ENCODE data around the gene SLC38A4.
"Not testable (repeated sequence)": the region's sequence is repeated elsewhere in the genome, so short reads cannot be mapped to it uniquely, and the experiment has no call there.

Gene SLC38A4

GRCh38 chr12:46778415-46778814 is 47.4 kb downstream of the SLC38A4 start:
- no peak for DNase-seq

DNA sequence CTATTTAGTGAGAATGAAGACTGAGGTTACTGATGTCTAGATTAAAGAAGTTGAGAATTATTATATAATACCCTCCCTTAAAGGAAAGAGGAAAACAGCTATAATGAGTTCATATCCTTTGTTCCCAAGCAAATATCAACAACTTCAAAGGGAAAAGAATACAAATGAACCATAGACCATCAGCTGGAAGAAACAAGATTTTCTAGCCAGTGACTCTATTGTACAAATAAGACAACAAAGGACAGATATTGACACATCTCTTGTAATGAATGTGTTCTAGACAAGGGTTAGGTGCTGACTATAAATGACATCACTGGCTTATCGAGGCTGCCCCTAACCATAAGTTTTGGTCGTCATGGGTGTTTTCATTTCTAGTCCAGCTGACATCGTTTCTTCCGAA is 48.2 kb downstream of the SLC38A4 start:
- no peak for DNase-seq

GRCh38 chr12:46775796-46776195 is 50.0 kb downstream of the SLC38A4 start:
- no peak for DNase-seq

DNA sequence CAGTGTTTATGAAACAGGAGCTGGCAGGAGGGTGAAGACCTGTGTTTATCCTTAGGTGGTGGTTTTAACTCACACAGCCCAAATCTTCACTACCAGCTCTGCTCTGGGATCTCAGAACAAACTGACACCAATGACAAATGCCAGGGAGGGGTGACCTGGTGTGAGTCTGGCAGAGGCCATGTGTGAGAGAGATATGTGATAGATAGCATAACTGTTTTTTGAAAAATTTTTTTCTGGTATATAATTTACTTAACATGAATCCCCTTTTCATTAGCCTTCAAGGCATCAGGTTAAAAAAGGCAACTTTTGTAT is 51.5 kb downstream of the SLC38A4 start:
- DNase-seq: no peak

GRCh38 chr12:46773586-46774321 is 52.0 kb downstream of the SLC38A4 start:
- no peak for DNase-seq

DNA sequence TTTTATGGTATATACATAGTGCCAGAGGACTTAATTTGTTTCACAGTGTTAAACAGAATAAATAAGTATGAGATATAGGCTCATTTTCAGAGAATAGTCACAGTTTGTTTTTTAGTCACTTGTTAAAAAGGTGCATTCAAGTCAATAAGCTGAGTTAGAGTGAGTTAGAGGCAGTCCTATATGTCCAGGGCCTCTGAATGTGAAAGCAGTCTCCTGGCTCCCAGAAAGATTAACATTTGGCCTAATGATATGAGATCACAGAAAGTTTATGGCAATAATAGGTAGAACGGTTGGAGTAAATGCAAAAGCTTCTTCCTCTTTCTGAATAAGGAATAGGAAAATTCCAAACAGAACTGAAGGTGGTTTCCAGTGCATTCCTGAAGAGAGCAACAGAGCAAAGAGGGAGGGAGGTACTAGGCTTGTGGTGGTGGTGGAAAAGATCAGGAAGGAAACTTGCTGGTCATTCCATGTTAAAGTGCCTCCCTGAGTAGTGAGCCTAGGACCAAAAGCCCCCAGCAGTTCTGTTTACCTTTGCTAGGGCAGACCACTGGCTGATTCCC is 54.4 kb downstream of the SLC38A4 start:
- DNase-seq: no peak

DNA sequence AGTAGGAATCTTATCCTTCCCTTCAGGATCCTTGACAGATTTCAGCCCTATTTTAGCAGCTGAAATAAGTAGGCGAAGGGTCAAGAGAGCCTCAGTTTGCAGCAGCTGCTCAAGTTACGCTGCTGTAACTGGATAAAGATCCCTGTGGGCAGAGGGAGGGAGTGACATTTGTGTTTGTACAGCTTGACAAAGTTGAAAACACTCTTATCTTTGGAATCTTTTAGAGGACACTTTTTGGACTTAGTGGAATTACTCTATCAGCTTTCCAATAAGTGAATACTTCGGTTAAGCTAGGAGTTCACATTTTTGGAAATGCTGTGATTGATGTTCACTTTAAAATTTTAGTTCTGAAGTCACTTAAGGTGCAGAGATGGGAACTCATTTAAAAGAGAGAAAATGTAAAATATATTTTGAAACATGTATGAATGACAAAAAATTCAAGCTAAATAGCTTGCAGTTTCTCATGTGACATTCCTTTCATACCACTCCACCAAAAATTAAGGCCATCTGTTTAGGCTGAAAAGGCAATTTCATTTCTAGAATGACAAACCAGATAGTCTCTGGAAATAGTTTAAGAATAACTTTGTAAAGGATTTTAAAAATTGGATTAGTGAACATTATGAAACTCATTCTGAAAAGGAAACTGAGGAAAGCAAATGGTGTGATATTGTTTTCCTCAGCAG is 55.2 kb downstream of the SLC38A4 start:
- no peak for DNase-seq

DNA sequence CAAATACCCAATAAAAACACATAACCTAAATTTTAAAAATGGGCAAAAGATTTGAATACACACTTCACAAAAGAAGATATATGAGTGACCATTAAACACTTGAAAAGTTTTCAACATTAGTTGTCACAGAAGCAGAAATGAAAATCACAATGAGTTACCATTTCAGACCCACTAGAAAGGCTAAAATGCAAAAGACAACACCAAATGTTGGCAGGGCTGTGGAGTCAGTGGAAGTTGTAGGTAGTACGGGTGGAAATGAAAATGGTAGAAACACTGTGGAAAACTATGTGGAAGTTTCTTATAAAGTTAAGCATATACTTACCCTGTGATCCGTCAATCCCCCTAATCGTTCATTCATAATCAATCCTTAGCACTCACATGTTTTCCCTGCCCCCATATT is 61.8 kb downstream of the SLC38A4 start:
- no peak for DNase-seq

DNA sequence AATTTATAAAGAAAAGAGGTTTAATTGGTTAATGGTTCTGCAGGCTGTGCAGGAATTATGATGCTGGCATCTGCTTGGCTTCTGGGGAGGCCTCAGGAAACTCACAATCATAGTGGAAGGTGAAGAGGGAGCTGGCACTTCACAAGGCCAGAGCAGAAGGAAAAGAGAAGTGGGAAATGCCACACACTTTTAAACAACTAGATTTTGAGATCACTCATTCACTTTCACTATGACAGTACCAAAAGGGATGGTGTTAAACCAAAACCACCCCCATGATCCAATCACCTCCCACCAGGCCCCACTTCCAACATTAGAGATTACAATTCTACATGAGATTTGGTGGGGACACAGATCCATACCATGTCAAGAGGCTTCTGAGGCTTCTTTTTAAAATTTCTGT is 62.6 kb downstream of the SLC38A4 start:
- no peak for DNase-seq

DNA sequence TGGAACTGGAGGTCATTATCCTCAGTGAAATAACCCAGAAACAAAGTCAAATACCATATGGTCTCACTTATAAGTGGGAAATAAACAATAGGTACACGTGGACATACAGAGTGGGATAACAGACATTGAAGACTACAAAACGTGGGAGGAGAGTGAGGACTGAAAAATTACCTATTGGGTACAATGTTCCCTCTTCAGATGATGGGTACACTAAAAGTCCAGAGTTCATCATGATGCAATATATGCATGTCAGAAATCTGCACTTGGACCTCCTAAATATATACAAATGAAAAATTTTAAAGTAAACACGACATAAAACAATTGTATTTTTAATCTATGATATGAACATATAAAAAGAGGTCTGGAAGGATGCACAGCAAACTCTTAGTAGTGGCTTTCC is 71.2 kb downstream of the SLC38A4 start:
- DNase-seq: no peak

GRCh38 chr12:46752396-46752795 is 73.4 kb downstream of the SLC38A4 start:
- DNase-seq: no peak

GRCh38 chr12:46751173-46751572 is 74.6 kb downstream of the SLC38A4 start:
- no peak for DNase-seq

GRCh38 chr12:46749322-46749721 is 76.5 kb downstream of the SLC38A4 start:
- DNase-seq: no peak

DNA sequence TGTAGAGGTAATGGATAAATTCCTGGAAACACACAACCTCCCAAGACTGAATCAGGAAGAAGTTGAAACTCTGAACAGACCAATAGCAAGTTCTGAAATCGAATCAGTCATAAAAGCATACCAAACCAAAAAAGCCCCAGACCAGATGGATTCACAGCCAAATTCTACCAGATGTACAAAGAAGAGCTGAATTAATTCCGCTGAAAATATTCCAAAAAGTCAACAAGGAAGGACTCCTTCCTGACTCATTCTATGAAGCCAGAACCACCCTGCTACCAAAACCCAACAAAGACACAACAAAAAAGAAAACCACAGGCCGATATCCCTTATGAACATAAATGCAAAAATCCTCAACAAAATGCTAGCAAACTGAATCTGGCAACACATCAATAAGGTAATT is 81.5 kb downstream of the SLC38A4 start:
- no peak for DNase-seq

GRCh38 chr12:46743456-46743855 is 82.3 kb downstream of the SLC38A4 start:
- DNase-seq: no peak

GRCh38 chr12:46742271-46742670 is 83.5 kb downstream of the SLC38A4 start:
- not testable (repeated sequence) for DNase-seq

- DNase-seq: no peak
Observed at GRCh38 chr12:46725332-46725731, 100.5 kb downstream of the SLC38A4 start.

- no peak for DNase-seq
Observed at GRCh38 chr12:46723629-46724419, 102.0 kb downstream of the SLC38A4 start.

GRCh38 chr12:46722394-46723185 is 103.2 kb downstream of the SLC38A4 start:
- DNase-seq: no peak

DNA sequence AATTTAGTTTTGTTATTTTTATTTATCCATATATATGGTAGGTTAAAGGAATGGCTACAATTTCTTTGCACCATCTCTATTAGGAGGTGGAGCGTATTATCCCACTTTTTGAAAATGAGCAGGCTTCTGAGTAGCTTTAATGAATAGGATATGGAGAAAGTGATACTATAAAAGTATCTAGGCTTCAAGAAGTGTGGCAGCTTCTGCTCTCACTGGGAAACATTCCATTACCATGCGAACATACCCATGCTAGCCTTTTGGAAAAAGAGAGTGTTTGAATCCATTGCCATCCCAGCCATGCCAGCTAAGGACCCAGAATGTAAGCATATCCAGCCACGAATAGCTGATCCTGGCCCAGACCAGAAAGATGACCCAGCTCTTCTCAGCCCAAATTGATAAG is 107.3 kb downstream of the SLC38A4 start:
- DNase-seq: no peak

DNA sequence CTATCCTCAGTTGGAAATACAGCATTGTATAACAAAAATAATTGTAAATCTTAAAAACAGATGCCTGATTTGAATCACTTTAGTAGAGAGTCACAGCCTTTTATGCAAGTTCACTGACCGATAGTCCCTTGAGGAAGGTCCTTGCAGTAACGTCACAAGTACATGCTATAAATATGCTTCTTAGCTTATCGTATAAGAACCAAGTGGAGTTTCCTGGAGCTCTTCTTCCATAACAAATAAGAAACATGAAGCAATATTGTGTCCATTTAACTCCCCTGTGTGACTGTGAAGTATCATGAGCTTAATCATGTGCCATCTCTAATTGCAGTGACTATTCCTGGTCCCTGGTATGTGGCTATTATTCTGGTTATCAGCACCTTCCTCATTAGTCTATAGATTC is 107.9 kb downstream of the SLC38A4 start:
- DNase-seq: no peak

DNA sequence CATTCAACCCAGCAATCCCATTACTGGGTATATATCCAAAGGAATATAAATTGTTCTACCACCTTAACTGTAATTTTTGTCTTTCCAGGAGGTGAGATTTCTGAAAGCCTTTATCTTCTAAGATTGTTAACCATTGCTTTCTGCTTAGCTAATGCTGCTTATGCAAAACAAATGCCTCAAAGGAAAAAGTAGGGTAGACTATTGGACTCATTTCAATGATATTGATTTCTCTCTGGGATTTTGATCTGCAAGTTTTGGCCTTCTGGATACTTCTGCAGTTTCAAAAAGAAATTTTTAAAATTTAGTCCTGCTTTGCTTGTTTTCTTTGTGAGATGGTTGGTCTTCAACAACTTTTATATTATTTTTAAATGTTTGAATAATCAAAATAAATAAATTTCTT is 108.6 kb downstream of the SLC38A4 start:
- DNase-seq: no peak

Measured in hypothalamus (tissue), 51 donors.